HFF-Myc (cell line): ENCODE data around the gene SUPT4H1.

ENCODE experiments used
- DNase-seq: peaks from one replicate; pipeline ENCODE4 v3.0.0-alpha.2; 2011; ENCODE audit warnings: low read depth; ENCODE audit errors: extremely low read depth
- H3K4me3 ChIP-seq: replicated peaks from 2 replicates; pipeline ENCODE4 v1.5.1; 2011; ENCODE audit warnings: low read depth, mild to moderate bottlenecking, control low read depth, low read length
- CTCF ChIP-seq: IDR thresholded peaks from 2 replicates; pipeline ENCODE4 v1.5.1; 2012; ENCODE audit warnings: mild to moderate bottlenecking, low read depth, low read length, control low read depth; ENCODE audit errors: missing control alignments

The SUPT4H1 gene

GRCh38 chr17:58335779-58336455 is 16.1 kb downstream of the SUPT4H1 start:
- TF ChIP-seq CTCF: no peak
- no peak for DNase-seq
- H3K4me3 ChIP-seq: no peak overlapping the region

- TF ChIP-seq CTCF: no peak
- H3K4me3 ChIP-seq: no peak overlapping the region
- no peak for DNase-seq
Observed at GRCh38 chr17:58335061-58335731, 16.8 kb downstream of the SUPT4H1 start.

GRCh38 chr17:58334661-58335060 is 17.3 kb downstream of the SUPT4H1 start:
- TF ChIP-seq CTCF: no peak
- DNase-seq: no peak
- no peak overlapping the region for H3K4me3 ChIP-seq

- DNase-seq: no peak
- no peak overlapping the region for H3K4me3 ChIP-seq
Observed at GRCh38 chr17:58334256-58334655, 17.7 kb downstream of the SUPT4H1 start.

GRCh38 chr17:58333736-58334207 is 18.2 kb downstream of the SUPT4H1 start:
- no peak overlapping the region for H3K4me3 ChIP-seq
- no peak for DNase-seq
- TF ChIP-seq CTCF: no peak

More at GRCh38 chr17:58334256-58334655, 17.7 kb downstream of the SUPT4H1 start:
- no peak for TF ChIP-seq CTCF

GRCh38 chr17:58332778-58333735 is 18.9 kb downstream of the SUPT4H1 start:
- no peak for TF ChIP-seq CTCF
- no peak overlapping the region for H3K4me3 ChIP-seq
- no peak for DNase-seq
